GM19467 (cell line): ENCODE data around the gene OSM.

Experiments
- ATAC-seq: cut with Tn5 transposase; IDR thresholded peaks from one replicate; pipeline ENCODE4 v1.9.1; 2021; ENCODE audit warnings: mild to moderate bottlenecking, moderate library complexity; ENCODE audit not compliant: unreplicated experiment

Gene OSM

GRCh38 chr22:30285846-30286200, 19.2 kb upstream of the OSM start:
- ATAC-seq, result no peak

GRCh38 chr22:30285176-30285845, 18.7 kb upstream of the OSM start:
- ATAC-seq, result no peak

- no peak for ATAC-seq
Measured at GRCh38 chr22:30284666-30285065, 18.0 kb upstream of the OSM start.

GRCh38 chr22:30284172-30284571, 17.5 kb upstream of the OSM start:
- ATAC-seq, result no peak

- ATAC-seq, result no peak
Measured at GRCh38 chr22:30283342-30283741, 16.7 kb upstream of the OSM start.

GRCh38 chr22:30282616-30283046, 16.0 kb upstream of the OSM start:
- ATAC-seq, result no peak

- no peak for ATAC-seq
Measured at GRCh38 chr22:30280505-30280904, 13.9 kb upstream of the OSM start.

- ATAC-seq, result no peak
Measured at GRCh38 chr22:30279932-30280331, 13.3 kb upstream of the OSM start.

- no peak for ATAC-seq
Measured at GRCh38 chr22:30279046-30279788, 12.6 kb upstream of the OSM start.

- ATAC-seq, result no peak
Measured at GRCh38 chr22:30277547-30278344, 11.1 kb upstream of the OSM start.

- ATAC-seq, result no peak
Measured at GRCh38 chr22:30276039-30276438, 9.4 kb upstream of the OSM start.

GRCh38 chr22:30275625-30276024, 9.0 kb upstream of the OSM start:
- ATAC-seq, result no peak

GRCh38 chr22:30274437-30274812, 7.8 kb upstream of the OSM start:
- ATAC-seq, result no peak

- no peak for ATAC-seq
Measured at GRCh38 chr22:30273711-30274436, 7.2 kb upstream of the OSM start.

GRCh38 chr22:30272781-30273601, 6.3 kb upstream of the OSM start:
- ATAC-seq, result no peak

GRCh38 chr22:30270832-30271231, 4.2 kb upstream of the OSM start:
- no peak for ATAC-seq

GRCh38 chr22:30268331-30268730, 1.7 kb upstream of the OSM start:
- ATAC-seq, result no peak

- no peak for ATAC-seq
Measured at GRCh38 chr22:30267382-30268302, 991 bp upstream of the OSM start.

GRCh38 chr22:30265823-30266444, 717 bp downstream of the OSM start:
- ATAC-seq, result peak; percentile 44
